Heart left ventricle (tissue), 16 donors: ENCODE measurements around the gene EXOC2. TPM values are rescaled to one million over a fixed set of nuclear protein-coding genes. Genes with fewer than 3 reads are reported as not detected.

Experiments
- ATAC-seq, 4 donors: fragments of 200-7000 bp; cut with Tn5 transposase; one replicate each; pipeline ENCODE4 v1.9.1; 2020 to 2022; ENCODE audit warnings: moderate library complexity in 4 of 4, mild to moderate bottlenecking in 3 of 4, moderate number of reproducible peaks in 1 of 4
- DNase-seq, 5 donors: peaks; one replicate each; pipeline ENCODE4 v3.0.0-alpha.2; 2020
- H3K27ac ChIP-seq, 12 donors: fragments of 200-600 bp; sonication (generic) in 4 of 12; one replicate each; pipeline versions ENCODE4 v1.5.0 to v1.8.0; 2016 to 2022; ENCODE audit warnings: mild to moderate bottlenecking in 2 of 12
- H3K27me3 ChIP-seq, 9 donors: fragments of 200-600 bp; sonication (generic) in 2 of 9; one replicate each; pipeline versions ENCODE4 v1.5.1 to v1.8.0; 2016 to 2022; ENCODE audit warnings: mild to moderate bottlenecking in 3 of 9
- H3K36me3 ChIP-seq, 9 donors: fragments of 200-600 bp; sonication (generic) in 2 of 9; one replicate each; pipeline versions ENCODE4 v1.5.0 to v1.8.0; 2018 to 2022; ENCODE audit warnings: mild to moderate bottlenecking in 2 of 9
- H3K4me1 ChIP-seq, 12 donors: fragments of 200-600 bp; sonication (generic) in 4 of 12; one replicate each; pipeline versions ENCODE4 v1.5.0 to v1.8.0; 2016 to 2022; ENCODE audit warnings: mild to moderate bottlenecking in 3 of 12
- H3K4me3 ChIP-seq, 12 donors: fragments of 200-600 bp; sonication (generic) in 4 of 12; one replicate each; pipeline versions ENCODE4 v1.5.0 to v1.8.0; 2017 to 2022; ENCODE audit warnings: mild to moderate bottlenecking in 9 of 12, moderate library complexity in 4 of 12
- H3K9me3 ChIP-seq, 12 donors: fragments of 200-600 bp; sonication (generic) in 4 of 12; one replicate each; pipeline versions ENCODE4 v1.5.0 to v1.8.0; 2016 to 2022; ENCODE audit warnings: mild to moderate bottlenecking in 1 of 12
- CTCF ChIP-seq, 12 donors: fragments of 200-600 bp; sonication (generic) in 4 of 12; IDR thresholded peaks; one replicate each; pipeline versions ENCODE4 v1.5.0 to v1.8.0; 2018 to 2022; ENCODE audit warnings: antibody characterized with exemption in 12 of 12, mild to moderate bottlenecking in 5 of 12
- POLR2A ChIP-seq, 2 donors: fragments of 450-650 bp; IDR thresholded peaks; one replicate each; pipeline ENCODE4 v1.6.1; 2017; ENCODE audit warnings: antibody characterized with exemption in 2 of 2, mild to moderate bottlenecking in 2 of 2, moderate library complexity in 2 of 2
- WGBS, 4 donors: extraction: QIAGEN DNeasy Blood & Tissue Kit in 2 of 4; methylation state at CpG; one replicate each; pipeline versions ENCODE4 v1.1.5 to v1.1.7; 2013 to 2018; 5-methylcytosine and 5-hydroxymethylcytosine counted together
- intact Hi-C, 10 donors: fragments of 100-400 bp; cut with DNase I; formaldehyde crosslinking; loops; one replicate each; pipeline versions ENCODE4 v1.11.1 to v1.14.2; 2022
- polyA plus RNA-seq, 2 donors: library from polyadenylated mRNA; stranded (reverse); fragments of 200-250 nt; gene quantifications; one replicate each; pipeline ENCODE4 v1.2.3, GENCODE V29; 2013
- total RNA-seq, 9 donors: library from RNA; depleted of rRNA in 2 of 9; stranded (reverse); fragments of >200 nt in 2 of 9; fragmentation: NEBNext Ultra II Directional in 3 of 9; extraction: Animal tissue kit (Norgen Biotek cat#: 25700) in 3 of 9; gene quantifications; one replicate each; pipeline versions ENCODE4 v1.1.0 to v1.2.4, GENCODE V29; 2016 to 2023
- donor health status: ischemic (EF 13 %, LVEDD 7.1; RV severe dilation, severe dysfunction).
- donor health status: healthy with polysubstance abuse.
- donor health status: DM: no; HTN: yes; CAD: no.
- donor health status: DM: no; HTN: no; CAD: no.
- donor health status: ischemic (EF 25% LVEDD 6.9; RV normal size, moderate dysfunction).
- donor health status: ischemic (EF 25% LVEDD 5.7; RV mildly dilated, moderate dysfunction).
- donor health status: healthy.
- donor health status: DM: yes; HTN: yes; CAD: no.
- donor health status: ischemic (EF 35%, LVEDD 5.7; RV mildly dilated, moderate dysfunction).
- donor health status: nonischemic (EF 11% LVEDD 7.7; RV severe dilation, severe dysfunction).
- donor health status: DM: yes; HTN: yes; CAD: no.
- donor health status: PGD.
- donor health status: ischemic (EF 29% LVEDD 5.4; RV normal size, mild dysfunction).
- donor health status: nonischemic (EF 23%, LVEDD 6.1; RV moderate dilation, normal function).

The EXOC2 gene
- total and polyA plus RNA-seq, 11 donors: 4.4 to 23.0 (median 12.5) TPM

GRCh38 chr6:729606-730320, 36.8 kb upstream of the EXOC2 start:
- Histone ChIP-seq H3K27me3 (peaks cover 0 to 21% (median 0%) of the 10 kb centered on the region in 9 donors), H3K4me1 (no peaks in the 10 kb centered on the region), H3K27ac (no peak overlapping the region), H3K9me3 (no peaks in the 10 kb centered on the region), H3K4me3 (no peak overlapping the region), H3K36me3 (no peaks in the 10 kb centered on the region)
- TF ChIP-seq CTCF (IDR thresholded peaks at IDR 0.05): no peak
- no peak for TF ChIP-seq POLR2A (IDR thresholded peaks at IDR 0.05)
- 77 to 81% (median 78%) methylated on average over 10 of the region's 10 CpGs for WGBS, 4 donors
- intact Hi-C loops: loop anchor here in 4 of 10 donors (10.0 kb wide), 3 partner anchors 135 to 665 kb away; partner anchors contain the start of gene FOXF2 (in 1 of the 4)
- ATAC-seq (no peak), DNase-seq (no peak)

- no peak for TF ChIP-seq CTCF (IDR thresholded peaks at IDR 0.05)
- TF ChIP-seq POLR2A (IDR thresholded peaks at IDR 0.05): no peak
- no peak for ATAC-seq
- no peak for DNase-seq
- no peak overlapping the region for H3K4me3 ChIP-seq
- no peaks in the 10 kb centered on the region for H3K36me3 ChIP-seq
- intact Hi-C loops: loop anchor here in 4 of 10 donors (10.0 kb wide), 3 partner anchors 133 to 667 kb away; partner anchors contain the start of gene FOXF2 (in 1 of the 4)
- whole genome bisulfite sequencing, 4 donors: 72 to 76% (median 74%) methylated on average over 3 of the region's 3 CpGs
- H3K4me1 ChIP-seq: no peaks in the 10 kb centered on the region
- no peak overlapping the region for H3K27ac ChIP-seq
- peaks cover 0 to 18% (median 0%) of the 10 kb centered on the region in 9 donors for H3K27me3 ChIP-seq
- no peaks in the 10 kb centered on the region for H3K9me3 ChIP-seq
These were observed 34.9 kb upstream of the EXOC2 start for GRCh38 chr6:727856-728255.

- no peak for TF ChIP-seq POLR2A (IDR thresholded peaks at IDR 0.05)
- no peak for TF ChIP-seq CTCF (IDR thresholded peaks at IDR 0.05)
- Histone ChIP-seq H3K27me3 (peaks cover 0 to 13% (median 0%) of the 10 kb centered on the region in 9 donors), H3K4me1 (peaks cover 0 to 9% (median 0%) of the 10 kb centered on the region in 12 donors), H3K4me3 (no peak overlapping the region), H3K9me3 (no peaks in the 10 kb centered on the region), H3K36me3 (no peaks in the 10 kb centered on the region), H3K27ac (no peak overlapping the region)
- WGBS, 4 donors: 87 to 95% (median 89%) methylated on average over 3 of the region's 3 CpGs
- intact Hi-C loops: loop anchor here in 5 of 10 donors (5.0 to 10.0 kb wide), 8 partner anchors 96 to 714 kb away; partner anchors contain the start of gene FOXF2 (in 1 of the 5)
- ATAC-seq: no peak
- no peak for DNase-seq
These were observed 30.6 kb upstream of the EXOC2 start for GRCh38 chr6:723540-723939.

GRCh38 chr6:722608-723007, 29.7 kb upstream of the EXOC2 start:
- ATAC-seq: no peak
- Histone ChIP-seq H3K9me3 (no peaks in the 10 kb centered on the region), H3K36me3 (no peaks in the 10 kb centered on the region), H3K27me3 (peaks cover 0 to 7% (median 0%) of the 10 kb centered on the region in 9 donors), H3K27ac (no peak overlapping the region), H3K4me3 (no peak overlapping the region), H3K4me1 (peaks cover 0 to 9% (median 0%) of the 10 kb centered on the region in 12 donors)
- DNase-seq: no peak
- WGBS, 4 donors: 89 to 97% (median 92%) methylated on average over 4 of the region's 4 CpGs
- TF ChIP-seq CTCF (IDR thresholded peaks at IDR 0.05) (no peak), POLR2A (IDR thresholded peaks at IDR 0.05) (no peak)
- intact Hi-C loops: loop anchor here in 5 of 10 donors (5.0 to 10.0 kb wide), 8 partner anchors 95 to 715 kb away; partner anchors contain the start of gene FOXF2 (in 1 of the 5)
